Activated gamma-delta T cell (primary cell): ENCODE measurements around the gene GALNT11.

Source experiments
- DNase-seq: peaks from one replicate; lab custom pipeline; 2025; lab: John Stamatoyannopoulos, UW

The GALNT11 gene

GRCh38 chr7:152148706-152149105, 123.2 kb downstream of the GALNT11 start:
- DNase-seq, result no peak

- no peak for DNase-seq
Measured at GRCh38 chr7:152149363-152149762, 123.9 kb downstream of the GALNT11 start.

DNA sequence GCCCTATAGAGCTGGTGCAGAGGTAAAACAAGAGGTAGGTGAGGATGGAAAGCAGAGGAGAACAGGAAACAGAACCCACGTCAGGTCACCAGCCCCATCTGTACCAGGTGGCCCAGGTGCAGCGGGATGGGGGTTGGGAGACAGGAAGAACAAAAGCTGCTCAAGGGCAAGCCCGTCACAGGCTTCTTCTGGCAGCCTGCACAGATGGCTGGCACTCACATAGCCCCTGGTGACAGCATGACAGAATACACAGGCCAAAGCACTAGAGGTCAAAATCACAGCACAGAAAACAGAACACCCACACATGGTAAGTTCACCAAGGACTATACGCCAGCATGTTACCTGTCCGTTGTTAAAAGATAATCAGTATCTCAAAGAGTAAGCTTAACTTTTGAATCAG, 126.8 kb downstream of the GALNT11 start:
- DNase-seq, result no peak

- no peak for DNase-seq
Measured at GRCh38 chr7:152158801-152159587, 133.5 kb downstream of the GALNT11 start.

DNA sequence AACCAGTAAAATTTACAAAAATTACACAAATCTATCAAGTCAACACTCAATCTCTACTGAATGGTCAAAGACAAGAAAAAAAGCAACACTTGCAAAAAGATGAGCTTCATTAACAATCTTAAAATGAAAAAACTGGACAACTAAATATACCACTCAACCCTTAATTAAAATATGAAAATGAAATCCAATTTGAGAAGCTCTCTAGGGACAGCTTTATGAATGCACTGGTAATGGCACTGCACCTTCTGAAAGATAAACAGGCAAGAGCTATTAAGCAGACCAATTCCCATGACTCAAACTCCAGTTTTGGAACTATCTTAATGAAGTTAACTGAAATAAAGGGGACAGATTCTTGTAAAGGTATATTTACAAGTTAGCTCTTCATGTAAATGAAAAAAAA, 135.7 kb downstream of the GALNT11 start:
- DNase-seq, result no peak

GRCh38 chr7:152162287-152162686, 136.8 kb downstream of the GALNT11 start:
- DNase-seq, result no peak
